Adipocyte (in vitro differentiated cells): ENCODE measurements around the gene COMMD7.
"Not testable (repeated sequence)": the region's sequence is repeated elsewhere in the genome, so short reads cannot be mapped to it uniquely, and the experiment has no call there.

ENCODE experiments used
- DNase-seq: peaks from one replicate; pipeline ENCODE4 v3.0.0-alpha.2; 2015; ENCODE audit warnings: low read depth
- H3K27me3 ChIP-seq: replicated peaks from 2 replicates; pipeline ENCODE4 v1.7.0; 2013; ENCODE audit warnings: mild to moderate bottlenecking, low read length, moderate library complexity; ENCODE audit not compliant: control insufficient read depth, insufficient read depth
- H3K36me3 ChIP-seq: 2 replicates; pipeline ENCODE4 v1.7.0; 2013; ENCODE audit warnings: low read length, mild to moderate bottlenecking, moderate library complexity; ENCODE audit not compliant: control insufficient read depth, insufficient read depth, severe bottlenecking
- H3K4me1 ChIP-seq: 2 replicates; pipeline ENCODE4 v1.7.0; 2013; ENCODE audit warnings: mild to moderate bottlenecking, low read length, moderate library complexity; ENCODE audit not compliant: control insufficient read depth, insufficient read depth
- H3K4me3 ChIP-seq: 2 replicates; pipeline ENCODE4 v1.7.0; 2013; ENCODE audit warnings: mild to moderate bottlenecking, low read length, moderate library complexity
- H3K9ac ChIP-seq: 2 replicates; pipeline ENCODE4 v1.7.0; 2013; ENCODE audit warnings: mild to moderate bottlenecking, low read length, moderate library complexity
- H3K9me3 ChIP-seq: 2 replicates; pipeline ENCODE4 v1.7.0; 2013; ENCODE audit warnings: mild to moderate bottlenecking, low read length, moderate library complexity; ENCODE audit not compliant: control insufficient read depth

COMMD7 gene

GRCh38 chr20:32709029-32709631, 34.1 kb downstream of the COMMD7 start:
- H3K9ac ChIP-seq, DNase-seq, H3K9me3 ChIP-seq, H3K4me3 ChIP-seq, H3K36me3 ChIP-seq, H3K27me3 ChIP-seq: not testable (repeated sequence)
- H3K4me1 ChIP-seq = peaks cover 17% of the 10 kb centered on the region

- Histone ChIP-seq H3K4me1 (peaks cover 17% of the 10 kb centered on the region), H3K36me3 (peaks cover 17% of the 10 kb centered on the region), H3K9me3 (no peaks in the 10 kb centered on the region)
These were observed 35.3 kb downstream of the COMMD7 start for GRCh38 chr20:32707691-32708581.

DNA sequence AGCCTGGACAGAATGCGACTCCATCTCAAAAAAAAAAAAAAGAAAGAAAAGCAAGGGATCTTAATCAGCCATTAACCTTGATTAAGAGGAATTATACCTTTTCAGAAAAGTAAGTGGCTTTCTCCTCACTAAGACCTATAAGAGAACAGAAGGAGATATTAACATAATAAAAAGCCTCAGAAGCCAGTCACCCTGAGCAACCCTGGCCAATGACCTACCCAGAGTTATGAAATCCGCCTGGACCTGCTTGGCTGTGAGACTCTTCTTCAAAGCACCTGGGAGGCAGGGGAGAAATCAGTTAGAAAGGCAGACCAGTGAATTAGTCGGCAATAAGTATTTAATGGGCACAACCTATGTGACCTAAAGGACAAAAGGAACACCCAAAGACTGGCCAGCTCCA, 36.8 kb downstream of the COMMD7 start:
- DNase-seq = no peak
- H3K4me3 ChIP-seq = no peak overlapping the region

More at GRCh38 chr20:32707691-32708581, 35.3 kb downstream of the COMMD7 start:
- Histone ChIP-seq H3K4me3 (no peak overlapping the region), H3K9ac (no peak overlapping the region), H3K27me3 (no peaks in the 10 kb centered on the region)
- DNase-seq = peak; percentile 27

DNA sequence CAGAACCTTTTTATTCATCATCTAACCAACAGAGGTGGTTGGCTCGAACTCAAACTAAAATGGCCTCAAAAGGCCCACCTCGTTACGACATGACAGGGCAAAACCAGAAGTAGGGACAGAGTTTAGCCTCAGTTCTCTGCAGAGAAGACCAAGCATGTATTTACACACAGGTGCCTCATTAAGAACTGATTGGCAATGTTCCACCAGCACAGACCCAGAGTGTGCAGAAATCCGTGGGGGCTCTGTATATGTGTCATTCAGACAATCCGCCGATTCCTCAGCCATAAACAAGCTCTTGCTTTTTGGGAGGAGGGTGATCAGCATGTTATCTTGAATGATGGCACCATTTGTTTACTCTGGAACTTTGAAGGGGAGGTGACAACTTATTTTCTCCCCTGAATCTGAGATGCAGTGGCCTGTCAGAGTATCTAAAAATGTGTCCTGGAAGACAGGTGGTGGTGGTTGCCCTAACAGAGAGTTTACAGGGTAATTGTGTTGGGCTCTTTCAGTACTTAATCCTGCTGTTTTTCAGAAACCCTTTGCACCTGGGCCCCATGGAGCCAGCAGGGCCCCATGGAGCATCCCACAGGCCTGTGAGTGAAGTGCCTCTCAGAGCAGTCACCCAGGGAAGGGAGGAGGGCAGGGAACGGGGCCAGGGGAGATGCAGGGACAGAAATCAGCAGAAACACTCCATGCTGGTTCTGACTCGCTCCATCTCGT, 40.4 kb downstream of the COMMD7 start:
- Histone ChIP-seq H3K4me3 (no peak overlapping the region), H3K4me1 (peaks cover 5% of the 10 kb centered on the region), H3K9ac (no peak overlapping the region), H3K36me3 (peaks cover 23% of the 10 kb centered on the region), H3K9me3 (no peaks in the 10 kb centered on the region), H3K27me3 (no peaks in the 10 kb centered on the region)
- no peak for DNase-seq

More for the DNA sequence above, 36.8 kb downstream of the COMMD7 start:
- Histone ChIP-seq H3K9ac (no peak overlapping the region), H3K27me3 (no peaks in the 10 kb centered on the region), H3K36me3 (peaks cover 23% of the 10 kb centered on the region), H3K4me1 (peaks cover 17% of the 10 kb centered on the region), H3K9me3 (no peaks in the 10 kb centered on the region)

DNA sequence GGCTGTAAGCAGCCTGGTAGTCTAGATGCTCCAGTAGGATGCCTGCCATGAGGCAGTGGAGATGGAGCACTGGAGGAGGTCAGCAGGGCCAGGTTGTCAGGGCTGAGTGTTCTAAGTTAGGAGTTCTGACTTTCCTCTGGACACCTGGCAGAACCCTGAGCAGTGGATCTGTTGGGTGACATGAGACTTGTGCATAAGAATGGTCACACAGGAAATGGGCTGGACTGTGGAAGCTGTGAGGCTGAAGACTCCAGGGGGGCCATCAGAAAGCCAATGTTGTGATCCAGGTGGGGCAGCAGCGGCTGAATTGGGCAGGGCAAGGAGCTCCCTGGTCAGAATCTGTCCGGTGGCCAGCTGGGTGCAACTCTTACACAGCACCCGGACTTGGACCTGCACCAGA, 45.7 kb downstream of the COMMD7 start:
- no peak for DNase-seq
- no peak overlapping the region for H3K4me3 ChIP-seq

DNA sequence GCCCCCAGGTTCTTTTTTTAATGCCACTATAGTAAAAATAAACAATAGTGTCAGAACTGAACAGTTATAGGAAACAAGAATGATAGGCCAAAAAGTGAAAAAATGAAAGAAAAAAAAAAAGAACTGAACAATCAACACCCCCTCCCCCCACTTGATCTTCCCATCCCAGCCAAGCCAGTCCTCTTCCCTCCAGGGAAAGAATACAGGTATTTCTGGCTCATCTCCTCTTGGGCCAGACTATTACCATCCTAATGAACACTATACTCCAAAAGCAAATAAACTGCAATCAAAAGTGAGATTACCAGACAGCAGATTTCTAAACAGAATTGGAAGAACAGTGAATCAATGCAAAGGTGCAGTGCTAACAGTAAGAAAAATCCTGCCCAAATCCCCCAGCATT, 48.2 kb downstream of the COMMD7 start:
- Histone ChIP-seq H3K4me3 (no peak overlapping the region), H3K36me3 (no peaks in the 10 kb centered on the region)
- no peak for DNase-seq

More for the DNA sequence above, 45.7 kb downstream of the COMMD7 start:
- Histone ChIP-seq H3K27me3 (no peaks in the 10 kb centered on the region), H3K4me1 (no peaks in the 10 kb centered on the region), H3K9ac (no peak overlapping the region), H3K9me3 (no peaks in the 10 kb centered on the region), H3K36me3 (peaks cover 2% of the 10 kb centered on the region)

GRCh38 chr20:32688966-32689365, 54.3 kb downstream of the COMMD7 start:
- not testable (repeated sequence) for H3K4me3 ChIP-seq, DNase-seq, H3K9me3 ChIP-seq, H3K36me3 ChIP-seq, H3K9ac ChIP-seq, H3K27me3 ChIP-seq
- peaks cover 16% of the 10 kb centered on the region for H3K4me1 ChIP-seq

More for the DNA sequence above, 48.2 kb downstream of the COMMD7 start:
- Histone ChIP-seq H3K4me1 (no peaks in the 10 kb centered on the region), H3K27me3 (no peaks in the 10 kb centered on the region), H3K9ac (no peak overlapping the region), H3K9me3 (no peaks in the 10 kb centered on the region)

DNA sequence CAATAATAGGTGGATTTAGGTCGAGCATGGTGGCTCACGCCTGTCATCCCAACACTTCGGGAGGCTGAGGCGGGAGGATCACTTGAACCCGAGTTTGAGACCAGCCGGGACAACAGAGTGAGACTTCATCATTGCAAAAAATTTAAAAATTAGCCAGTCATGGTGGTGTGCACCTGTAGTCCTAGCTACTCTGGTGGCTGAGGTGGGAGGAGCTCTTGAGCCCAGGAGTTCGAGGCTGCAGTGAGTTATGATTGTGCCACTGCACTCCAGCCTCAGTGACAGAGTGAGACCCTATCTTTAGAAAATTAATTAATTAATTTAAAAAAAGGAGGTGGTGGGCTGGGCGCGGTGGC, 56.1 kb downstream of the COMMD7 start:
- DNase-seq = no peak
- no peaks in the 10 kb centered on the region for H3K27me3 ChIP-seq
- no peaks in the 10 kb centered on the region for H3K9me3 ChIP-seq
- peaks cover 16% of the 10 kb centered on the region for H3K4me1 ChIP-seq
- H3K9ac ChIP-seq = no peak overlapping the region
- H3K4me3 ChIP-seq = no peak overlapping the region
- no peaks in the 10 kb centered on the region for H3K36me3 ChIP-seq

- Histone ChIP-seq H3K36me3 (no peaks in the 10 kb centered on the region), H3K4me1 (peaks cover 16% of the 10 kb centered on the region), H3K9me3 (no peaks in the 10 kb centered on the region), H3K27me3 (no peaks in the 10 kb centered on the region), H3K4me3 (no peak overlapping the region), H3K9ac (no peak overlapping the region)
- no peak for DNase-seq
These were observed 56.6 kb downstream of the COMMD7 start for GRCh38 chr20:32686530-32687179.

GRCh38 chr20:32685541-32686529, 57.4 kb downstream of the COMMD7 start:
- Histone ChIP-seq H3K4me3 (peak overlapping the region; percentile 58), H3K9ac (peak overlapping the region; percentile 62), H3K27me3 (no peaks in the 10 kb centered on the region), H3K4me1 (peaks cover 16% of the 10 kb centered on the region), H3K36me3 (no peaks in the 10 kb centered on the region), H3K9me3 (no peaks in the 10 kb centered on the region)
- peak; percentile 96 for DNase-seq
